ENCODE measurements around the gene MGLL.

Gene MGLL

DNA sequence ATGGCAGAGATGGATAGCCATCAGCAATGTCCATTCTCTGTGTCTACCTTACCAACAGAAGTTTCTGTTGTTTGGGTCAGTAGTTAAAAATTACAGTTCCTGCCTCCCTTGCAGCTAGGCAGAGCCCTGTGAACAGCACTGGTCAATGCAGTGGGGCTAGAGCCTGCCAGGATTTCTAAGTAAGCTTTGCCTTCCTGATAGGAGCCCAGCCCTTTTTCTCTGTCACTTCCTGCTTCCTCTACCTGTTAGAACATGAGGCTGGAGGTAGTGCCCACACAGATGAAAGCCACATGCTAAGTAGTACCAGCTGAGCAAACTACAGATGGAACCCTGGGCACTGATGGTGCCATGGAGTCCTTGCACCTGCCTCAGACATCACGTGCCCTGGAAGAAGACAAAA is 45.0 kb downstream of the MGLL start:
- no peaks in the 10 kb centered on the region for H3K79me2 ChIP-seq (ENCODE audit: insufficient read depth, low read depth)
- no peaks in the 10 kb centered on the region for H4K20me1 ChIP-seq (ENCODE audit: insufficient read depth)
- H3K36me3 ChIP-seq (ENCODE audit: insufficient read depth), result no peaks in the 10 kb centered on the region
- no peak overlapping the region for H3K27ac ChIP-seq
- no peak overlapping the region for H3K4me3 ChIP-seq (IDR thresholded peaks at IDR 0.05; ENCODE audit: insufficient read depth, low read depth, low read length)
- no peak overlapping the region for H3K9ac ChIP-seq
- no peaks in the 10 kb centered on the region for H3K4me1 ChIP-seq (ENCODE audit: low read depth, poor library complexity, severe bottlenecking)
- TF ChIP-seq, protein P1, sequence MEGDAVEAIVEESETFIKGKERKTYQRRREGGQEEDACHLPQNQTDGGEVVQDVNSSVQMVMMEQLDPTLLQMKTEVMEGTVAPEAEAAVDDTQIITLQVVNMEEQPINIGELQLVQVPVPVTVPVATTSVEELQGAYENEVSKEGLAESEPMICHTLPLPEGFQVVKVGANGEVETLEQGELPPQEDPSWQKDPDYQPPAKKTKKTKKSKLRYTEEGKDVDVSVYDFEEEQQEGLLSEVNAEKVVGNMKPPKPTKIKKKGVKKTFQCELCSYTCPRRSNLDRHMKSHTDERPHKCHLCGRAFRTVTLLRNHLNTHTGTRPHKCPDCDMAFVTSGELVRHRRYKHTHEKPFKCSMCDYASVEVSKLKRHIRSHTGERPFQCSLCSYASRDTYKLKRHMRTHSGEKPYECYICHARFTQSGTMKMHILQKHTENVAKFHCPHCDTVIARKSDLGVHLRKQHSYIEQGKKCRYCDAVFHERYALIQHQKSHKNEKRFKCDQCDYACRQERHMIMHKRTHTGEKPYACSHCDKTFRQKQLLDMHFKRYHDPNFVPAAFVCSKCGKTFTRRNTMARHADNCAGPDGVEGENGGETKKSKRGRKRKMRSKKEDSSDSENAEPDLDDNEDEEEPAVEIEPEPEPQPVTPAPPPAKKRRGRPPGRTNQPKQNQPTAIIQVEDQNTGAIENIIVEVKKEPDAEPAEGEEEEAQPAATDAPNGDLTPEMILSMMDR (conservative IDR thresholded peaks at IDR 0.05; ENCODE audit: low read depth, low read length), result no peak
- no peak overlapping the region for H2AFZ ChIP-seq (ENCODE audit: low read depth)
- H3K4me2 ChIP-seq, result no peak overlapping the region
- no peaks in the 10 kb centered on the region for H3K27me3 ChIP-seq (ENCODE audit: insufficient read depth, low read depth)

DNA sequence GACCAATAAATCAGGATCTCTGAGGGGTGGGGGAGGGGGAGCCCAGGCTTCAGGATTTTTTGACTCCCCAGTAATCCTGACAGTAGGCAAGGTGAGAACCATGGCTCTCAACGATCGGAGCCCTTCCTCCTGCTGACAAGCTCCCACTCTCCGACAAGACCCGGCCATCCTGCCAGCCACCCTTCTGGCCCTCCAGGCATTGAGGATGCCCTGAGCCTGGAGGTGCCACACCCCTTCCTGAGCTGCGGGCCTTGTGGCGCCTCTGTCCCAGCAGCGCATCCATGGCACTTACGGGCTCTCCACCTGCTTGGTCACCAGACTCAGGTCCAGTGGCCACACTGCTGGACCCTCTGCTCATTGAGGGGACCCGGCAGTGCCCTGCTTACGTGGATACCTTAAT is 46.0 kb downstream of the MGLL start:
- Histone ChIP-seq H4K20me1 (ENCODE audit: insufficient read depth) (no peaks in the 10 kb centered on the region), H3K36me3 (ENCODE audit: insufficient read depth) (no peaks in the 10 kb centered on the region), H3K4me1 (ENCODE audit: low read depth, poor library complexity, severe bottlenecking) (no peaks in the 10 kb centered on the region), H3K79me2 (ENCODE audit: insufficient read depth, low read depth) (no peaks in the 10 kb centered on the region), H3K27me3 (ENCODE audit: insufficient read depth, low read depth) (no peaks in the 10 kb centered on the region), H3K27ac (no peak overlapping the region), H3K4me3 (IDR thresholded peaks at IDR 0.05; ENCODE audit: insufficient read depth, low read depth, low read length) (no peak overlapping the region), H2AFZ (ENCODE audit: low read depth) (no peak overlapping the region), H3K4me2 (no peak overlapping the region), H3K9ac (no peak overlapping the region)
- TF ChIP-seq, protein P1 (conservative IDR thresholded peaks at IDR 0.05; ENCODE audit: low read depth, low read length), result no peak

DNA sequence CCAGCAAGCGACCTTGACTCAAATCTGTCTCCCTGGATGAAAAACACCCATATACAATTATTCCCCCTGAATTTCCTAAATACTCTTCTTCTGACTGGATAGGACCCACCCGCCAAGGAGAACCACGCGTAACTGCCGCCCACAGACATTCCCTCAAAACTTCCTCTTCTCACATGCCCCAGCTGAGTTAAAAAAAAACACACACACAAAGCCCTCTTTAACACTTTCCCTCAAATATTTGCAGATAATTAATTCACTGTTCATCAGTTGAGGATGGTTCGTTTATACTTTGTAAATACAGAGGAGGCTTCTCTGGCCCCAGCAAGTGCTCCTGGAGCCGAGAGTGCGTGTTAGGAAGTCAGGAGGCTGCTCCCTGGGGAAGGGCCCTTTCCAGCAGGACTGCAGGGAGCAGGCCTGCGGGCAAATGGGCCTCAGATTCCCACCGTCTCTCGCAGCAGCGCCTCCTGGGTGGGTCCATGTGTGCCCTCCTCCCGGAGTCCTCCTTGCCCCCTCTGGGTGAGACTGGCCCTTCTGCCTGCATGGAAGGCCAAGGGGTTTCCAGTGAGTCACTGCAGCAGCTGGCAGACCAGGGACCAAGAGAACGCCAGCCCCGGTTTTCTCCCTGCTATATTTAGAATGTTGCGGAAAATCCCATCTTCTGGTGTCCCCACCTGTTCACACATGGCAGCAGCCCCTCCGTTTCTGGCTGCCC is 46.8 kb downstream of the MGLL start:
- Histone ChIP-seq H3K27me3 (ENCODE audit: insufficient read depth, low read depth) (no peaks in the 10 kb centered on the region), H3K9ac (no peak overlapping the region), H3K79me2 (ENCODE audit: insufficient read depth, low read depth) (no peaks in the 10 kb centered on the region)

DNA sequence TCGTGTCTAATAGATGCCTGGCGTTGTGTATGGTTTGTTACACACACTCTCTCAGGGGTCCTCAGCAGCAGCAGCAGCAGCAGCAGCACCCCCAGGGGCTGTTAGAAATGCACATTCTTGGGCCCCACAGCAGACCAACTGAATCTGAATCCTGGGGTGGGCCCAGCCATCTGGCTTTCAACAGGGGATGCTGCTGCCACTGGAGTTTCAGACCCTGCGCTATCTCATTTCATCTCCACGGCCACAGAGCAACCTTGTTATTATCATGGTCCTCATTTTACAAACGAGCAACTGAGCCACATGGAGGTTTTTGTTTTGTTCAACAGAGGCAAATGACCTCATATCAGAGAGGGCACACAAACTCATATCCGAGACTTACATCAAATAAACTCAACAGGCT is 47.7 kb downstream of the MGLL start:
- no peak overlapping the region for H3K27ac ChIP-seq
- H3K4me3 ChIP-seq (IDR thresholded peaks at IDR 0.05; ENCODE audit: insufficient read depth, low read depth, low read length), result no peak overlapping the region
- H3K36me3 ChIP-seq (ENCODE audit: insufficient read depth), result no peaks in the 10 kb centered on the region
- no peaks in the 10 kb centered on the region for H3K4me1 ChIP-seq (ENCODE audit: low read depth, poor library complexity, severe bottlenecking)
- H3K27me3 ChIP-seq (ENCODE audit: insufficient read depth, low read depth), result no peaks in the 10 kb centered on the region
- H4K20me1 ChIP-seq (ENCODE audit: insufficient read depth), result no peaks in the 10 kb centered on the region
- H2AFZ ChIP-seq (ENCODE audit: low read depth), result no peak overlapping the region
- H3K4me2 ChIP-seq, result no peak overlapping the region
- TF ChIP-seq, protein P1 (conservative IDR thresholded peaks at IDR 0.05; ENCODE audit: low read depth, low read length), result no peak
- no peak overlapping the region for H3K9ac ChIP-seq
- H3K79me2 ChIP-seq (ENCODE audit: insufficient read depth, low read depth), result no peaks in the 10 kb centered on the region

More for the DNA sequence above, 46.8 kb downstream of the MGLL start:
- TF ChIP-seq, protein P1 (conservative IDR thresholded peaks at IDR 0.05; ENCODE audit: low read depth, low read length), result no peak
- H4K20me1 ChIP-seq (ENCODE audit: insufficient read depth), result no peaks in the 10 kb centered on the region
- no peak overlapping the region for H2AFZ ChIP-seq (ENCODE audit: low read depth)
- H3K4me2 ChIP-seq, result no peak overlapping the region
- H3K4me1 ChIP-seq (ENCODE audit: low read depth, poor library complexity, severe bottlenecking), result no peaks in the 10 kb centered on the region
- no peaks in the 10 kb centered on the region for H3K36me3 ChIP-seq (ENCODE audit: insufficient read depth)
- no peak overlapping the region for H3K27ac ChIP-seq
- no peak overlapping the region for H3K4me3 ChIP-seq (IDR thresholded peaks at IDR 0.05; ENCODE audit: insufficient read depth, low read depth, low read length)

Measured in KMS-11 (cell line).